Hepatocyte (in vitro differentiated cells): ENCODE results near the gene PLEKHM3. TPM values are rescaled to one million over a fixed set of nuclear protein-coding genes. Genes with fewer than 3 reads are reported as not detected.

Source experiments
- DNase-seq: peaks from one replicate; pipeline ENCODE4 v3.0.0-alpha.2; 2016; ENCODE audit warnings: low spot score
- H2AFZ ChIP-seq: fragments of 200-600 bp; sonication (generic); 2 replicates; pipeline ENCODE4 v1.6.0; 2016; ENCODE audit warnings: antibody characterized with exemption, mild to moderate bottlenecking
- H3K27ac ChIP-seq: fragments of 200-600 bp; sonication (generic); 2 replicates; pipeline ENCODE4 v1.5.1; 2016; ENCODE audit warnings: mild to moderate bottlenecking
- H3K27me3 ChIP-seq: fragments of 200-600 bp; sonication (generic); 2 replicates; pipeline ENCODE4 v1.6.1; 2016
- H3K36me3 ChIP-seq: fragments of 200-600 bp; sonication (generic); replicated peaks from 2 replicates; pipeline ENCODE4 v1.5.1; 2016; ENCODE audit warnings: low read depth; ENCODE audit not compliant: insufficient read depth
- H3K4me1 ChIP-seq: fragments of 200-600 bp; sonication (generic); 2 replicates; pipeline ENCODE4 v1.5.1; 2016; ENCODE audit warnings: mild to moderate bottlenecking, moderate library complexity; ENCODE audit not compliant: insufficient read depth
- H3K4me2 ChIP-seq: fragments of 200-600 bp; sonication (generic); 2 replicates; pipeline ENCODE4 v1.6.0; 2016
- H3K4me3 ChIP-seq: fragments of 200-600 bp; sonication (generic); 2 replicates; pipeline ENCODE4 v1.5.1; 2016; ENCODE audit warnings: mild to moderate bottlenecking
- H3K79me2 ChIP-seq: fragments of 200-600 bp; sonication (generic); 2 replicates; pipeline ENCODE4 v1.6.0; 2017; ENCODE audit warnings: mild to moderate bottlenecking
- H3K9me2 ChIP-seq: fragments of 200-600 bp; sonication (generic); replicated peaks from 2 replicates; pipeline ENCODE4 v1.6.0; 2017; ENCODE audit warnings: mild to moderate bottlenecking; ENCODE audit not compliant: insufficient read depth
- H3K9me3 ChIP-seq: fragments of 200-600 bp; sonication (generic); 2 replicates; pipeline ENCODE4 v1.5.1; 2016; ENCODE audit warnings: low read depth, mild to moderate bottlenecking
- H4K20me1 ChIP-seq: fragments of 200-600 bp; sonication (generic); 2 replicates; pipeline ENCODE4 v1.6.0; 2016; ENCODE audit warnings: mild to moderate bottlenecking; ENCODE audit not compliant: insufficient read depth, poor library complexity, severe bottlenecking
- CTCF ChIP-seq: fragments of 200-600 bp; sonication (generic); IDR thresholded peaks from 2 replicates; pipeline ENCODE4 v1.5.1; 2016; ENCODE audit warnings: antibody characterized with exemption, mild to moderate bottlenecking; ENCODE audit not compliant: poor library complexity
- EZH2 ChIP-seq: fragments of 200-600 bp; sonication (generic); IDR thresholded peaks from 2 replicates; pipeline ENCODE4 v1.6.1; 2016; ENCODE audit warnings: antibody characterized with exemption, mild to moderate bottlenecking, borderline replicate concordance
- EZH2phosphoT487 ChIP-seq: fragments of 200-600 bp; sonication (generic); IDR thresholded peaks from one replicate; pipeline ENCODE4 v1.6.1; 2018; ENCODE audit warnings: antibody characterized with exemption, mild to moderate bottlenecking, low read depth, moderate library complexity; ENCODE audit not compliant: unreplicated experiment, severe bottlenecking
- WGBS: methylation state at CpG from one replicate; pipeline ENCODE4 v1.1.6; 2016; ENCODE audit warnings: low lambda C conversion rate; ENCODE audit errors: missing lambda C conversion rate; 5-methylcytosine and 5-hydroxymethylcytosine counted together
- polyA plus RNA-seq: library from polyadenylated mRNA; unstranded; fragments of >200 nt; fragmentation: Nextera tagmentation; extraction: Ambion mirVana; gene quantifications from 2 replicates; pipeline ENCODE4 v1.2.1, GENCODE V29; 2016
- total RNA-seq: library from RNA; depleted of rRNA; stranded (reverse); fragments of >200 nt; gene quantifications from 2 replicates; pipeline ENCODE4 v1.2.3, GENCODE V29; 2014

The PLEKHM3 gene
- total and polyA plus RNA-seq, 2 experiments from 2014 or later = 4.2 to 11.1 TPM

- H3K27ac ChIP-seq = no peak overlapping the region
- H2AFZ ChIP-seq = no peak overlapping the region
- no peaks in the 10 kb centered on the region for H3K9me2 ChIP-seq
- H3K27me3 ChIP-seq = no peaks in the 10 kb centered on the region
- no peaks in the 10 kb centered on the region for H3K79me2 ChIP-seq
- no peaks in the 10 kb centered on the region for H3K36me3 ChIP-seq
- H3K9me3 ChIP-seq = no peaks in the 10 kb centered on the region
- H3K4me1 ChIP-seq = no peaks in the 10 kb centered on the region
- H3K4me3 ChIP-seq = no peak overlapping the region
- no peaks in the 10 kb centered on the region for H4K20me1 ChIP-seq
- WGBS = 60% methylated on average over 4 of the region's 4 CpGs
- no peak for DNase-seq
- H3K4me2 ChIP-seq = no peak overlapping the region
- no peak for TF ChIP-seq CTCF
- no peak for TF ChIP-seq EZH2
- no peak for TF ChIP-seq EZH2phosphoT487
These were observed 11.0 kb upstream of the PLEKHM3 start for GRCh38 chr2:208036357-208036756.

- no peak overlapping the region for H2AFZ ChIP-seq
- no peak overlapping the region for H3K4me2 ChIP-seq
- no peaks in the 10 kb centered on the region for H4K20me1 ChIP-seq
- WGBS = 92% methylated on average over 4 of the region's 4 CpGs
- TF ChIP-seq EZH2 (no peak), EZH2phosphoT487 (no peak), CTCF (no peak)
- no peak for DNase-seq
- H3K9me2 ChIP-seq = no peaks in the 10 kb centered on the region
- no peaks in the 10 kb centered on the region for H3K36me3 ChIP-seq
- no peaks in the 10 kb centered on the region for H3K79me2 ChIP-seq
- H3K4me1 ChIP-seq = no peaks in the 10 kb centered on the region
- H3K4me3 ChIP-seq = no peak overlapping the region
- no peaks in the 10 kb centered on the region for H3K9me3 ChIP-seq
- H3K27me3 ChIP-seq = no peaks in the 10 kb centered on the region
- no peak overlapping the region for H3K27ac ChIP-seq
These were observed 9.3 kb upstream of the PLEKHM3 start for GRCh38 chr2:208034503-208035140.

- Histone ChIP-seq H3K27ac (peak overlapping the region; percentile 84), H3K4me2 (no peak overlapping the region)
These were observed 8.6 kb upstream of the PLEKHM3 start for GRCh38 chr2:208033701-208034502.

More at GRCh38 chr2:208033701-208034502, 8.6 kb upstream of the PLEKHM3 start:
- H3K27me3 ChIP-seq = no peaks in the 10 kb centered on the region
- no peaks in the 10 kb centered on the region for H3K36me3 ChIP-seq
- no peak overlapping the region for H3K4me3 ChIP-seq
- H4K20me1 ChIP-seq = no peaks in the 10 kb centered on the region
- H3K9me3 ChIP-seq = no peaks in the 10 kb centered on the region
- peak; percentile 80 for DNase-seq
- 58% methylated on average over 4 of the region's 4 CpGs for WGBS
- H3K79me2 ChIP-seq = no peaks in the 10 kb centered on the region
- TF ChIP-seq EZH2phosphoT487 = no peak
- TF ChIP-seq EZH2 = no peak
- peak; percentile 57 for TF ChIP-seq CTCF
- no peaks in the 10 kb centered on the region for H3K9me2 ChIP-seq
- H3K4me1 ChIP-seq = no peaks in the 10 kb centered on the region
- H2AFZ ChIP-seq = no peak overlapping the region
